ENCODE results near the gene MAGI2. TPM values are rescaled to one million over a fixed set of nuclear protein-coding genes. Genes with fewer than 3 reads are reported as not detected.

Gene MAGI2
- total and polyA plus RNA-seq, 2 experiments from 2014 or later: 10.4 to 26.4 TPM

DNA sequence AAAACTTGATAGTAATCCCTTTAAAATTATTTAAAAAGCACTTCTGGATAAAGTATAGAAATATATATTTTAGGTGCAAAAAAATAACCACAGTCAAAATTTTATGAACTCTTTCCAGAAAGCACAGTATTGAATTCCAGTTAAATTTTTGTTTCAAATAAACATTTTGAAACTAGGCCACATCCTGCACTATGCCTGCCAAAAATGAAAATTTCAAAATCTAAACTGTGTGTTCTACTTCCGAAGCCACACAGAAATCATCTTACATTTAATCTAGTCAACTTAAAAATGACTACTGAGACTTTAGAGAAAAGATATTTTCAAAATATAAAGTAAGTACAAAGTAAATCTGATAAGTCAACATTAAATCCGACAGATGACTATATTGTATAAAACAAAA, 50.0 kb downstream of the MAGI2 start:
- H2AFZ ChIP-seq: no peak overlapping the region
- no peak overlapping the region for H3K4me3 ChIP-seq
- TF ChIP-seq, protein P1, sequence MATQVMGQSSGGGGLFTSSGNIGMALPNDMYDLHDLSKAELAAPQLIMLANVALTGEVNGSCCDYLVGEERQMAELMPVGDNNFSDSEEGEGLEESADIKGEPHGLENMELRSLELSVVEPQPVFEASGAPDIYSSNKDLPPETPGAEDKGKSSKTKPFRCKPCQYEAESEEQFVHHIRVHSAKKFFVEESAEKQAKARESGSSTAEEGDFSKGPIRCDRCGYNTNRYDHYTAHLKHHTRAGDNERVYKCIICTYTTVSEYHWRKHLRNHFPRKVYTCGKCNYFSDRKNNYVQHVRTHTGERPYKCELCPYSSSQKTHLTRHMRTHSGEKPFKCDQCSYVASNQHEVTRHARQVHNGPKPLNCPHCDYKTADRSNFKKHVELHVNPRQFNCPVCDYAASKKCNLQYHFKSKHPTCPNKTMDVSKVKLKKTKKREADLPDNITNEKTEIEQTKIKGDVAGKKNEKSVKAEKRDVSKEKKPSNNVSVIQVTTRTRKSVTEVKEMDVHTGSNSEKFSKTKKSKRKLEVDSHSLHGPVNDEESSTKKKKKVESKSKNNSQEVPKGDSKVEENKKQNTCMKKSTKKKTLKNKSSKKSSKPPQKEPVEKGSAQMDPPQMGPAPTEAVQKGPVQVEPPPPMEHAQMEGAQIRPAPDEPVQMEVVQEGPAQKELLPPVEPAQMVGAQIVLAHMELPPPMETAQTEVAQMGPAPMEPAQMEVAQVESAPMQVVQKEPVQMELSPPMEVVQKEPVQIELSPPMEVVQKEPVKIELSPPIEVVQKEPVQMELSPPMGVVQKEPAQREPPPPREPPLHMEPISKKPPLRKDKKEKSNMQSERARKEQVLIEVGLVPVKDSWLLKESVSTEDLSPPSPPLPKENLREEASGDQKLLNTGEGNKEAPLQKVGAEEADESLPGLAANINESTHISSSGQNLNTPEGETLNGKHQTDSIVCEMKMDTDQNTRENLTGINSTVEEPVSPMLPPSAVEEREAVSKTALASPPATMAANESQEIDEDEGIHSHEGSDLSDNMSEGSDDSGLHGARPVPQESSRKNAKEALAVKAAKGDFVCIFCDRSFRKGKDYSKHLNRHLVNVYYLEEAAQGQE (IDR thresholded peaks at IDR 0.05; ENCODE audit: unreplicated experiment): no peak
- TF ChIP-seq, protein P2, sequence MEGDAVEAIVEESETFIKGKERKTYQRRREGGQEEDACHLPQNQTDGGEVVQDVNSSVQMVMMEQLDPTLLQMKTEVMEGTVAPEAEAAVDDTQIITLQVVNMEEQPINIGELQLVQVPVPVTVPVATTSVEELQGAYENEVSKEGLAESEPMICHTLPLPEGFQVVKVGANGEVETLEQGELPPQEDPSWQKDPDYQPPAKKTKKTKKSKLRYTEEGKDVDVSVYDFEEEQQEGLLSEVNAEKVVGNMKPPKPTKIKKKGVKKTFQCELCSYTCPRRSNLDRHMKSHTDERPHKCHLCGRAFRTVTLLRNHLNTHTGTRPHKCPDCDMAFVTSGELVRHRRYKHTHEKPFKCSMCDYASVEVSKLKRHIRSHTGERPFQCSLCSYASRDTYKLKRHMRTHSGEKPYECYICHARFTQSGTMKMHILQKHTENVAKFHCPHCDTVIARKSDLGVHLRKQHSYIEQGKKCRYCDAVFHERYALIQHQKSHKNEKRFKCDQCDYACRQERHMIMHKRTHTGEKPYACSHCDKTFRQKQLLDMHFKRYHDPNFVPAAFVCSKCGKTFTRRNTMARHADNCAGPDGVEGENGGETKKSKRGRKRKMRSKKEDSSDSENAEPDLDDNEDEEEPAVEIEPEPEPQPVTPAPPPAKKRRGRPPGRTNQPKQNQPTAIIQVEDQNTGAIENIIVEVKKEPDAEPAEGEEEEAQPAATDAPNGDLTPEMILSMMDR (conservative IDR thresholded peaks at IDR 0.05; ENCODE audit: low read depth in 2 of 2): no peak
- TF ChIP-seq, protein P3, sequence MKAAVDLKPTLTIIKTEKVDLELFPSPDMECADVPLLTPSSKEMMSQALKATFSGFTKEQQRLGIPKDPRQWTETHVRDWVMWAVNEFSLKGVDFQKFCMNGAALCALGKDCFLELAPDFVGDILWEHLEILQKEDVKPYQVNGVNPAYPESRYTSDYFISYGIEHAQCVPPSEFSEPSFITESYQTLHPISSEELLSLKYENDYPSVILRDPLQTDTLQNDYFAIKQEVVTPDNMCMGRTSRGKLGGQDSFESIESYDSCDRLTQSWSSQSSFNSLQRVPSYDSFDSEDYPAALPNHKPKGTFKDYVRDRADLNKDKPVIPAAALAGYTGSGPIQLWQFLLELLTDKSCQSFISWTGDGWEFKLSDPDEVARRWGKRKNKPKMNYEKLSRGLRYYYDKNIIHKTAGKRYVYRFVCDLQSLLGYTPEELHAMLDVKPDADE (IDR thresholded peaks at IDR 0.05): no peak
- TF ChIP-seq POLR2AphosphoS5 (IDR thresholded peaks at IDR 0.05; ENCODE audit: low read depth) (no peak), STAT1 (IDR thresholded peaks at IDR 0.05; ENCODE audit: unreplicated experiment) (no peak), EZH2 (IDR thresholded peaks at IDR 0.05; ENCODE audit: low read depth, unreplicated experiment) (no peak), EZH2phosphoT487 (IDR thresholded peaks at IDR 0.05; ENCODE audit: unreplicated experiment) (no peak), ZNF114 (CRISPR knock-in tag; IDR thresholded peaks at IDR 0.05) (no peak), CREB1 (CRISPR knock-in tag; IDR thresholded peaks at IDR 0.05; ENCODE audit: low read depth) (no peak), NANOG (IDR thresholded peaks at IDR 0.05; ENCODE audit: borderline replicate concordance) (no peak), ZNF331 (CRISPR knock-in tag; IDR thresholded peaks at IDR 0.05; ENCODE audit: low read depth) (no peak), JUNB (IDR thresholded peaks at IDR 0.05; ENCODE audit: unreplicated experiment) (no peak)
- TF ChIP-seq, protein P4, sequence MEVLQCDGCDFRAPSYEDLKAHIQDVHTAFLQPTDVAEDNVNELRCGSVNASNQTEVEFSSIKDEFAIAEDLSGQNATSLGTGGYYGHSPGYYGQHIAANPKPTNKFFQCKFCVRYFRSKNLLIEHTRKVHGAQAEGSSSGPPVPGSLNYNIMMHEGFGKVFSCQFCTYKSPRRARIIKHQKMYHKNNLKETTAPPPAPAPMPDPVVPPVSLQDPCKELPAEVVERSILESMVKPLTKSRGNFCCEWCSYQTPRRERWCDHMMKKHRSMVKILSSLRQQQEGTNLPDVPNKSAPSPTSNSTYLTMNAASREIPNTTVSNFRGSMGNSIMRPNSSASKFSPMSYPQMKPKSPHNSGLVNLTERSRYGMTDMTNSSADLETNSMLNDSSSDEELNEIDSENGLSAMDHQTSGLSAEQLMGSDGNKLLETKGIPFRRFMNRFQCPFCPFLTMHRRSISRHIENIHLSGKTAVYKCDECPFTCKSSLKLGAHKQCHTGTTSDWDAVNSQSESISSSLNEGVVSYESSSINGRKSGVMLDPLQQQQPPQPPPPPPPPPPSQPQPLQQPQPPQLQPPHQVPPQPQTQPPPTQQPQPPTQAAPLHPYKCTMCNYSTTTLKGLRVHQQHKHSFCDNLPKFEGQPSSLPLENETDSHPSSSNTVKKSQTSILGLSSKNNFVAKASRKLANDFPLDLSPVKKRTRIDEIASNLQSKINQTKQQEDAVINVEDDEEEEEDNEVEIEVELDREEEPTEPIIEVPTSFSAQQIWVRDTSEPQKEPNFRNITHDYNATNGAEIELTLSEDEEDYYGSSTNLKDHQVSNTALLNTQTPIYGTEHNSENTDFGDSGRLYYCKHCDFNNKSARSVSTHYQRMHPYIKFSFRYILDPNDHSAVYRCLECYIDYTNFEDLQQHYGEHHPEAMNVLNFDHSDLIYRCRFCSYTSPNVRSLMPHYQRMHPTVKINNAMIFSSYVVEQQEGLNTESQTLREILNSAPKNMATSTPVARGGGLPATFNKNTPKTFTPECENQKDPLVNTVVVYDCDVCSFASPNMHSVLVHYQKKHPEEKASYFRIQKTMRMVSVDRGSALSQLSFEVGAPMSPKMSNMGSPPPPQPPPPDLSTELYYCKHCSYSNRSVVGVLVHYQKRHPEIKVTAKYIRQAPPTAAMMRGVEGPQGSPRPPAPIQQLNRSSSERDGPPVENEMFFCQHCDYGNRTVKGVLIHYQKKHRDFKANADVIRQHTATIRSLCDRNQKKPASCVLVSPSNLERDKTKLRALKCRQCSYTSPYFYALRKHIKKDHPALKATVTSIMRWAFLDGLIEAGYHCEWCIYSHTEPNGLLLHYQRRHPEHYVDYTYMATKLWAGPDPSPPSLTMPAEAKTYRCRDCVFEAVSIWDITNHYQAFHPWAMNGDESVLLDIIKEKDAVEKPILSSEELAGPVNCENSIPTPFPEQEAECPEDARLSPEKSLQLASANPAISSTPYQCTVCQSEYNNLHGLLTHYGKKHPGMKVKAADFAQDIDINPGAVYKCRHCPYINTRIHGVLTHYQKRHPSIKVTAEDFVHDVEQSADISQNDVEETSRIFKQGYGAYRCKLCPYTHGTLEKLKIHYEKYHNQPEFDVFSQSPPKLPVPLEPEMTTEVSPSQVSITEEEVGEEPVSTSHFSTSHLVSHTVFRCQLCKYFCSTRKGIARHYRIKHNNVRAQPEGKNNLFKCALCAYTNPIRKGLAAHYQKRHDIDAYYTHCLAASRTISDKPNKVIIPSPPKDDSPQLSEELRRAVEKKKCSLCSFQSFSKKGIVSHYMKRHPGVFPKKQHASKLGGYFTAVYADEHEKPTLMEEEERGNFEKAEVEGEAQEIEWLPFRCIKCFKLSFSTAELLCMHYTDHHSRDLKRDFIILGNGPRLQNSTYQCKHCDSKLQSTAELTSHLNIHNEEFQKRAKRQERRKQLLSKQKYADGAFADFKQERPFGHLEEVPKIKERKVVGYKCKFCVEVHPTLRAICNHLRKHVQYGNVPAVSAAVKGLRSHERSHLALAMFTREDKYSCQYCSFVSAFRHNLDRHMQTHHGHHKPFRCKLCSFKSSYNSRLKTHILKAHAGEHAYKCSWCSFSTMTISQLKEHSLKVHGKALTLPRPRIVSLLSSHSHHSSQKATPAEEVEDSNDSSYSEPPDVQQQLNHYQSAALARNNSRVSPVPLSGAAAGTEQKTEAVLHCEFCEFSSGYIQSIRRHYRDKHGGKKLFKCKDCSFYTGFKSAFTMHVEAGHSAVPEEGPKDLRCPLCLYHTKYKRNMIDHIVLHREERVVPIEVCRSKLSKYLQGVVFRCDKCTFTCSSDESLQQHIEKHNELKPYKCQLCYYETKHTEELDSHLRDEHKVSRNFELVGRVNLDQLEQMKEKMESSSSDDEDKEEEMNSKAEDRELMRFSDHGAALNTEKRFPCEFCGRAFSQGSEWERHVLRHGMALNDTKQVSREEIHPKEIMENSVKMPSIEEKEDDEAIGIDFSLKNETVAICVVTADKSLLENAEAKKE (CRISPR knock-in tag; IDR thresholded peaks at IDR 0.05): no peak
- H3F3A ChIP-seq (replicated peaks; ENCODE audit: low read depth): no peaks in the 10 kb centered on the region
- no peaks in the 10 kb centered on the region for H3K79me2 ChIP-seq (replicated peaks; ENCODE audit: insufficient read depth)
- no peaks in the 10 kb centered on the region for H3K36me3 ChIP-seq (ENCODE audit: insufficient read depth)
- no peak for DNase-seq (ENCODE audit: low spot score)
- Mint-ChIP-seq H3K4me1 (no peaks in the 10 kb centered on the region), H3K9me3 (no peaks in the 10 kb centered on the region), H3K4me3 (no peak overlapping the region), H3K27me3 (ENCODE audit: insufficient read depth, low read depth, poor library complexity) (no peaks in the 10 kb centered on the region), H3K36me3 (ENCODE audit: low read depth) (no peaks in the 10 kb centered on the region), H3K27ac (no peak overlapping the region)
- no peaks in the 10 kb centered on the region for H3K4me1 ChIP-seq (ENCODE audit: insufficient read depth)
- H4K20me1 ChIP-seq (replicated peaks; ENCODE audit: insufficient read depth): no peaks in the 10 kb centered on the region
- ATAC-seq: no peak
- H3K27me3 ChIP-seq (ENCODE audit: insufficient read depth): no peaks in the 10 kb centered on the region
- H3K4me2 ChIP-seq: no peak overlapping the region
- no peaks in the 10 kb centered on the region for H3K9me2 ChIP-seq (ENCODE audit: insufficient read depth)
- H3K27ac ChIP-seq (ENCODE audit: low read depth): no peak overlapping the region
